Measurements from ENCODE around the gene ZNF771. TPM values are rescaled to one million over a fixed set of nuclear protein-coding genes. Genes with fewer than 3 reads are reported as not detected.

ZNF771 gene
- total and polyA plus RNA-seq, 9 of the 15 experiments (the other 6 are each of a cell fraction or from before 2014, with no cell fraction given), result 1.5 to 12.6 (median 4.4) TPM

GRCh38 chr16:30378236-30379157 is 28.9 kb upstream of the ZNF771 start (continued):
- TF ChIP-seq ZNF318 (IDR thresholded peaks at IDR 0.05; ENCODE audit: borderline replicate concordance in 1 of 2, low read depth in 1 of 2) (peak in 1 of 2 experiments; percentile 48; a peak in 2 of 4 replicates), HLTF (IDR thresholded peaks at IDR 0.05) (peak; percentile 82; the same call in 1 of the 2 replicates), ZBTB9 (CRISPR knock-in tag; IDR thresholded peaks at IDR 0.05) (peak; percentile 57; the same call in 1 of the 2 replicates), POLR3G (IDR thresholded peaks at IDR 0.05; ENCODE audit: extremely low read depth, insufficient read length, insufficient replicate concordance) (no peak), ARID1B (IDR thresholded peaks at IDR 0.05) (peak; percentile 14; the same call in 1 of the 2 replicates), MBD2 (IDR thresholded peaks at IDR 0.05; ENCODE audit: borderline replicate concordance, low read depth) (peak; percentile 41; the same call in 1 of the 2 replicates), THAP7 (CRISPR knock-in tag; IDR thresholded peaks at IDR 0.05) (0 out of 2 replicates have a peak, but pooled peaks have one; percentile 63), SFPQ (IDR thresholded peaks at IDR 0.05; ENCODE audit: low read depth, low read length) (no peak), RBM25 (IDR thresholded peaks at IDR 0.05; ENCODE audit: low read depth, low read length, severe bottlenecking) (peak; percentile 17)

Measured in K562 (cell line).